ENCODE results near the gene RIT2.

RIT2 gene

GRCh38 chr18:43081396-43081795 lies 34.1 kb downstream of the RIT2 start:
- no peaks in the 10 kb centered on the region for H3K9me2 ChIP-seq (replicated peaks; ENCODE audit: insufficient read depth, low read length)
- no peak overlapping the region for H3K4me2 ChIP-seq (ENCODE audit: low read depth, low read length, poor library complexity, severe bottlenecking)
- no peak for TF ChIP-seq EZH2phosphoT487 (conservative IDR thresholded peaks at IDR 0.05; ENCODE audit: low read length)
- H3K27me3 ChIP-seq (ENCODE audit: low read length), result no peaks in the 10 kb centered on the region
- no peaks in the 10 kb centered on the region for H3K9me3 ChIP-seq (ENCODE audit: insufficient read depth, low read length)
- no peaks in the 10 kb centered on the region for H3K36me3 ChIP-seq (ENCODE audit: low read length)
- H3F3A ChIP-seq (ENCODE audit: insufficient read depth), result no peaks in the 10 kb centered on the region
- no peaks in the 10 kb centered on the region for H4K20me1 ChIP-seq (ENCODE audit: low read depth, low read length)
- no peak overlapping the region for H3K9ac ChIP-seq (ENCODE audit: low read length)
- no peak overlapping the region for H3K4me3 ChIP-seq (ENCODE audit: insufficient read depth, low read length, poor library complexity, severe bottlenecking)
- H3K79me2 ChIP-seq (ENCODE audit: insufficient read depth, low read length), result no peaks in the 10 kb centered on the region
- H3K27ac ChIP-seq (ENCODE audit: low read depth, low read length), result no peak overlapping the region
- H2AFZ ChIP-seq (ENCODE audit: low read depth, low read length, severe bottlenecking), result no peak overlapping the region

- Histone ChIP-seq H3K4me3 (ENCODE audit: insufficient read depth, low read length, poor library complexity, severe bottlenecking) (no peak overlapping the region), H2AFZ (ENCODE audit: low read depth, low read length, severe bottlenecking) (no peak overlapping the region)
These were observed 34.8 kb downstream of the RIT2 start for GRCh38 chr18:43080671-43081070.

GRCh38 chr18:43079422-43079821 lies 36.1 kb downstream of the RIT2 start:
- H3K9ac ChIP-seq (ENCODE audit: low read length), result no peak overlapping the region
- no peaks in the 10 kb centered on the region for H3K79me2 ChIP-seq (ENCODE audit: insufficient read depth, low read length)
- no peaks in the 10 kb centered on the region for H3K27me3 ChIP-seq (ENCODE audit: low read length)
- no peak overlapping the region for H3K4me2 ChIP-seq (ENCODE audit: low read depth, low read length, poor library complexity, severe bottlenecking)
- no peak for TF ChIP-seq EZH2phosphoT487 (conservative IDR thresholded peaks at IDR 0.05; ENCODE audit: low read length)
- TF ChIP-seq, protein P1, sequence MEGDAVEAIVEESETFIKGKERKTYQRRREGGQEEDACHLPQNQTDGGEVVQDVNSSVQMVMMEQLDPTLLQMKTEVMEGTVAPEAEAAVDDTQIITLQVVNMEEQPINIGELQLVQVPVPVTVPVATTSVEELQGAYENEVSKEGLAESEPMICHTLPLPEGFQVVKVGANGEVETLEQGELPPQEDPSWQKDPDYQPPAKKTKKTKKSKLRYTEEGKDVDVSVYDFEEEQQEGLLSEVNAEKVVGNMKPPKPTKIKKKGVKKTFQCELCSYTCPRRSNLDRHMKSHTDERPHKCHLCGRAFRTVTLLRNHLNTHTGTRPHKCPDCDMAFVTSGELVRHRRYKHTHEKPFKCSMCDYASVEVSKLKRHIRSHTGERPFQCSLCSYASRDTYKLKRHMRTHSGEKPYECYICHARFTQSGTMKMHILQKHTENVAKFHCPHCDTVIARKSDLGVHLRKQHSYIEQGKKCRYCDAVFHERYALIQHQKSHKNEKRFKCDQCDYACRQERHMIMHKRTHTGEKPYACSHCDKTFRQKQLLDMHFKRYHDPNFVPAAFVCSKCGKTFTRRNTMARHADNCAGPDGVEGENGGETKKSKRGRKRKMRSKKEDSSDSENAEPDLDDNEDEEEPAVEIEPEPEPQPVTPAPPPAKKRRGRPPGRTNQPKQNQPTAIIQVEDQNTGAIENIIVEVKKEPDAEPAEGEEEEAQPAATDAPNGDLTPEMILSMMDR (IDR thresholded peaks at IDR 0.05; ENCODE audit: insufficient read depth, low read length, poor library complexity, severe bottlenecking), result no peak
- no peaks in the 10 kb centered on the region for H3K9me3 ChIP-seq (ENCODE audit: insufficient read depth, low read length)
- no peaks in the 10 kb centered on the region for H3K36me3 ChIP-seq (ENCODE audit: low read length)
- H3K9me2 ChIP-seq (replicated peaks; ENCODE audit: insufficient read depth, low read length), result no peaks in the 10 kb centered on the region
- no peaks in the 10 kb centered on the region for H3F3A ChIP-seq (ENCODE audit: insufficient read depth)
- H3K4me3 ChIP-seq (ENCODE audit: insufficient read depth, low read length, poor library complexity, severe bottlenecking), result no peak overlapping the region
- no peak overlapping the region for H2AFZ ChIP-seq (ENCODE audit: low read depth, low read length, severe bottlenecking)
- H3K27ac ChIP-seq (ENCODE audit: low read depth, low read length), result no peak overlapping the region
- no peaks in the 10 kb centered on the region for H4K20me1 ChIP-seq (ENCODE audit: low read depth, low read length)

More at GRCh38 chr18:43080671-43081070, 34.8 kb downstream of the RIT2 start:
- H3K9me3 ChIP-seq (ENCODE audit: insufficient read depth, low read length), result no peaks in the 10 kb centered on the region
- H4K20me1 ChIP-seq (ENCODE audit: low read depth, low read length), result no peaks in the 10 kb centered on the region
- H3K9ac ChIP-seq (ENCODE audit: low read length), result no peak overlapping the region
- TF ChIP-seq, protein P1 (IDR thresholded peaks at IDR 0.05; ENCODE audit: insufficient read depth, low read length, poor library complexity, severe bottlenecking), result no peak
- TF ChIP-seq EZH2phosphoT487 (conservative IDR thresholded peaks at IDR 0.05; ENCODE audit: low read length), result no peak
- no peaks in the 10 kb centered on the region for H3K36me3 ChIP-seq (ENCODE audit: low read length)
- no peak overlapping the region for H3K4me2 ChIP-seq (ENCODE audit: low read depth, low read length, poor library complexity, severe bottlenecking)
- H3K27me3 ChIP-seq (ENCODE audit: low read length), result no peaks in the 10 kb centered on the region
- no peaks in the 10 kb centered on the region for H3K79me2 ChIP-seq (ENCODE audit: insufficient read depth, low read length)
- H3K27ac ChIP-seq (ENCODE audit: low read depth, low read length), result no peak overlapping the region
- no peaks in the 10 kb centered on the region for H3K9me2 ChIP-seq (replicated peaks; ENCODE audit: insufficient read depth, low read length)
- H3F3A ChIP-seq (ENCODE audit: insufficient read depth), result no peaks in the 10 kb centered on the region

DNA sequence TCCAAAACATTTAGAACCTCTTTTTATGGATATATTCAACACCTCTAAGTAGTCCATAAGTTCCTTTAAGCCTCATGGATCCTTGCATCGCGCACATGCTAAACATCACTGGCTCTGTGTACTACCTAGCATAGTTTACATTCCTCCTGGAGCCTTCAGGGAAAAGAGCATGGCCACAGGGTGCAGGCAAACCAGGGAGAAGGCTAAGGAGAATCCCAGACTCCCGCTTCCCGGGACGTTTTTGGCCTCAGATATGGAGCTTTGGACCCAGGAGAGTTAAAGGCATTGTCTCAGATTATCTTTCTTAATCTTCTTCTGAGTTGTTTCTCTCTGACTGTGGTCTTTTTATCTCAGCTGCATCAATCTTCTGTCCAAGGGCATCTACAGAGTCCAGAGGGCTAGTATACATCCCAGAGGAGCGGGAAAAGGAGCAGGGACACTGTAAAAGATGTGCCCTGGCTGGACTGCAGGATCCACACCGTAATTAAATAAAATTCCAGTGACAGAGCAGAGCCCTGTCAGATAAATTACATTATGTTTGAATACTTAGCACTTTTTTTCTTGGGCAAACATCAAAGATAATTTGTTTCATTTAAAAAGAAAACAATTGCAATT lies 36.9 kb downstream of the RIT2 start:
- no peak overlapping the region for H3K4me3 ChIP-seq (ENCODE audit: insufficient read depth, low read length, poor library complexity, severe bottlenecking)
- no peaks in the 10 kb centered on the region for H3F3A ChIP-seq (ENCODE audit: insufficient read depth)
- no peaks in the 10 kb centered on the region for H3K79me2 ChIP-seq (ENCODE audit: insufficient read depth, low read length)
- TF ChIP-seq, protein P1 (IDR thresholded peaks at IDR 0.05; ENCODE audit: insufficient read depth, low read length, poor library complexity, severe bottlenecking), result no peak
- no peak for TF ChIP-seq EZH2phosphoT487 (conservative IDR thresholded peaks at IDR 0.05; ENCODE audit: low read length)
- H3K9me2 ChIP-seq (replicated peaks; ENCODE audit: insufficient read depth, low read length), result no peaks in the 10 kb centered on the region
- no peaks in the 10 kb centered on the region for H4K20me1 ChIP-seq (ENCODE audit: low read depth, low read length)
- H3K9me3 ChIP-seq (ENCODE audit: insufficient read depth, low read length), result no peaks in the 10 kb centered on the region
- H3K27me3 ChIP-seq (ENCODE audit: low read length), result no peaks in the 10 kb centered on the region
- H3K9ac ChIP-seq (ENCODE audit: low read length), result no peak overlapping the region
- H3K4me2 ChIP-seq (ENCODE audit: low read depth, low read length, poor library complexity, severe bottlenecking), result no peak overlapping the region
- H2AFZ ChIP-seq (ENCODE audit: low read depth, low read length, severe bottlenecking), result no peak overlapping the region
- no peak overlapping the region for H3K27ac ChIP-seq (ENCODE audit: low read depth, low read length)
- H3K36me3 ChIP-seq (ENCODE audit: low read length), result no peaks in the 10 kb centered on the region
